HG02973 (cell line): Measurements from ENCODE around the gene LCN2.

Source experiments
- ATAC-seq: cut with Tn5 transposase; IDR thresholded peaks from one replicate; pipeline ENCODE4 v1.9.1; 2021; ENCODE audit warnings: moderate library complexity; ENCODE audit not compliant: unreplicated experiment

Gene LCN2

DNA sequence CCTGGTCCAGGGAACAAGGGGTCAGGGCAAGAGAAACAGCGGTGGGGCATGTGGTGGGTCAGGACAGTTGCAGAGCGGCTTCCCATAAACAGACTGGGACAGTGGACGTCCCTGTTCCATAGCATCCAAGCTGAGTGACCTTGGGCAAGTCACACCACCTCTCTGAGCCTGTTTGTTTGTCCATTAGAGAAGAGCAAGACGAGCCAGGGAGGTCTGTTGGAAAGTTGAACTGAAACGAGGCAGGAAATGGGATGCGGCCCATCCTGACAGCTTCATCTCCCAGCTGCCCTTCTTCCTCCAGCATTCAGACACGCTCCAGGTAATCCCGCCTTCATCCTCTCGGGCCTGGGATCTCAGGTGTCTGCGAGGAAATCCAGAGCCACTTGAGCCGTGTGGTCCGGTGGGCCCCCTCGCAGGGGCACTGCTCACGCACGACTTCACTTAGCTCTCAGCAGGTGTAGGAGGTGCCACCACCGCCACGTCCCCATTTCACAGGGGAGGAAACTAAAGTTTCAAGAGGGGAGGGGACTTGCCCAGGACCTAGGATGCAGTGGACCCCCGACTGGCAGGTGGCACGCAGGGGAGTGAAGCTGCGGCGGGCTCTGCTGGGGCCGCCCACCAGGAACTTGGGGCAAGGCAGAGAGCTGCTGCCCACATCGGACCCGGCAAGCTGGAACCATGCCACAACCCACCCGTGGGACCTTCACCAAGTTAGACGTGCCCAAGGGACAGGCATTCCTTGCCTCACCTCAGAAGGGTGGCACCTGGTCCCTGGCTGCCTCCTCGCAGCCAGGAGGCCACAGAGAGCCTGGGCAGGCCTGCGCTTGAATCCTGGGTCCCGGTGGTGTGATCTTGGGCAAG is 34.7 kb upstream of the LCN2 start:
- no peak for ATAC-seq

DNA sequence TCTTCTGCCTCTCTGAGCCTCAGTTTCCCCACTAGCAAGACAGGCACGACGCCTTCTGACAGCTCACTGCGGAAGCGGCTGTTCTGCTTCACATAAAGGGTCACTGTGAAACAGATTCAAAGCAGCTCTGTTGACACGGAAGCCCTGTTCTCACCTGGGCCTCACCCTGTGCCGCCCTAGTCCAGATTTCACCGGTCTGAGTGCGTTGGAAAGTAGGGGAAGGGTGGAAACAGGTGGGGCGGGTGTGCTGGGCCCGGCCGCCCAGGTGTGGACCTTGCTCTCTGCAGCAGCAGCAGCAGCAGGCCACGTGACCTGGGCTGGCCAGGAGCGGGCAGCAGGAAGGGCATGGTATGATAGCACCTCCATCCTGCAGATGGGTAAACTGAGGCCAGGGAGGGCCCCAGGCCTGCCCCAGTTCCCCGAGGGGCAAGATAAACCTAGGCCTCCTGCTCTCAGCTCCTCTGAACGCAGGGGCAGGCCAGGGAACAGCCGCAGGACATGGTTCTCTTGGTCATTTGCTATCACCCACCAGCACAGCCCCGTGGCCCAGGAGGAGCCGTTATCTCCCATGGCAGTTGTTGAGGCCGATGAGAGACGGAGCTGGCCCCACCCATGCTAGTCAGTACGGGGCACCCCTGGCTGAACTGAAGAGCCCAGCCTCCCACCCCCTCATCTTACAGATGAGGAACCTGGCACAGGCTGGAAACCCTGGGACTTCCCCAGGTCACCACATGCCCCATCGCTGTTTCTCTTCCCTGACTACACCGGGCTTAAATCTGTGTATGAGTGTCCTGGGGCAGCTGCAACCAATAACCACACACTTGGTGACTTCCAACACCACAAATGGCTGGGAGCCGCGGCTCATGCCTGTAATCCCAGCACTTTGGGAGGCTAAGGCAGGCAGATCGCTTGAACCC is 33.8 kb upstream of the LCN2 start:
- no peak for ATAC-seq

DNA sequence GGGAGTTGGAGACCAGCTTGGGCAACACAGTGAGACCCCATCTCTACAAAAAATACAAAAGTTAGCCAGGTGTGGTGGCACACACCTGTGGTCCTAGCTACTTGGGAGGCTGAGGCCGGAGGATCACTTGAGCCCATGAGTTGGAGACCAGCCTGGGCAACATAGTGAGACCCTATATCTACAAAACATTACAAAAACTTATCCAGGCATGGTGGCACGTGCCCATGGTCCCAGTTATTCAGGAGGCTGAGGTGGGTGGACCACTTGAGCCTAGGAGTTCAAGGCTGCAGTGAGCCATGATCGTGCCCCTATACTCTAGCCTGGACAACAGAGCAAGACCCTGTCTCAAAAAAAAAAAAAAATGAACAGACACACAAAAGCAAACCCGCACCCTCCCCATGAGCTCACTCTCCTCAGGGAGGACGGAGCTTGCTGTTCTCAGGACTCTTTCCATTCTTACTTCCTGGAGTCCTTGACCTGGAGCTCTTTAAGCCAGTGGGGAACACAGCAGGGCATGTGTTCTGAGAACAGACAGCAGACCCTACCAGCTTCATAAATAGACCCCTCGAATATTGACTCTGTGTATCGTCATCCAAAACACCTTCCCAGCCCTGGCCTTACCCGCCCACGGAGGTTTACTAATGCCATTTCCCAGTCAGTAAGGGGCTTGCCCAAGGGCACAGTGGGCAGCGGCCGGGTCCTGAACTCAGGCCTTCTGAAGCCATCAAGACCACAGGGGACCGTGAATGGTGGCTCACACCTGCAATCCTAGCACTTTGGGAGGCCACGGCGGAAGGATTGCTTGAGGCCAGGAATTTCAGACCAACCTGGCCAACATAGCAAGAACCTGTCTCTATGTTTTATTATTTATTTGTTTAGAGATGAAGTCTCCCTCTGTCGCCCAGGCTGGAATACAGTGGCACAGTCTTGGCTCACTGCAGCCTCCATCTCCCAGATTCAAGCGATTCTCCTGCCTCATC is 32.9 kb upstream of the LCN2 start:
- no peak for ATAC-seq

DNA sequence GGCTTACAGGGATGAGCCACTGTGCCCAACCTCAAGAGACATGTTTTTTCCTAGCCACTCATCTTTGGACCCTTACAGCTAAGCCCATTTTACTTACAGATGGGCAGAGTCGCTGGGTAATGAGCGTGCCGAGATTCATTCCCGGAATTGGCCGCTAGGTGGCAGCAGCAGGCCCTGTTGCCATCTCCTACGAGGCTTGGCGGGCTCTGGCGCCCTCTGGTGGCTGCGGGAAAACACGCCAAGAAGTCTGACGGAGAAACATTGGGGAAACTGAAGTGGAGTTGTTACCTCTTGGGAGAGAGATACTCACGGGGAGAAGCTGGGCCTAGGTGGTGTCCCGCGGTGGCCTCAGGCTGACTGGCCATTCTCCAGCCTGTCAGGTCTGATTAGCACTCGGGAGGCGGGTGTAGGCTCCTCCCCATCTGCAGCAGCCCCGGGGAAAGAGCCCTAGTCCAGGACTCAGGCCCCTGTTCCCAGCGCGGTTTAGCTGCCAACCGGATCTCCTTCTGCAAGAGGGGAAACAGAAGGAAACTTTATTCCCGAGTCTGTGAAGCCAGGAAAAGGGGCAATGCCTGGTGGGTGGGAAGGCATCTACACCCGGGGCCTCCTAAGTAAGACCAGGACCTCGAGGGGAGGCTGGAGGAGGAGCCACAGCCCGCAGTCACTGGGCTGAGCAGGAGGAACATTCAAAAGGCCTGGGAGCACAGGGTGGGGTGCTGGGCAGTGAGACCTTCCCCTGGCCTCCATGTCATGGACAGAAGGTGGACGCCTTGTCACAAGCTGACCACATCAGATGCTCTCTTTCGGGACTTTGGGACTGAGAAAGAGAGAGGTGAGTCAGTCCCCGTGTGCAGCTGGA is 31.4 kb upstream of the LCN2 start:
- ATAC-seq, result peak; percentile 48

DNA sequence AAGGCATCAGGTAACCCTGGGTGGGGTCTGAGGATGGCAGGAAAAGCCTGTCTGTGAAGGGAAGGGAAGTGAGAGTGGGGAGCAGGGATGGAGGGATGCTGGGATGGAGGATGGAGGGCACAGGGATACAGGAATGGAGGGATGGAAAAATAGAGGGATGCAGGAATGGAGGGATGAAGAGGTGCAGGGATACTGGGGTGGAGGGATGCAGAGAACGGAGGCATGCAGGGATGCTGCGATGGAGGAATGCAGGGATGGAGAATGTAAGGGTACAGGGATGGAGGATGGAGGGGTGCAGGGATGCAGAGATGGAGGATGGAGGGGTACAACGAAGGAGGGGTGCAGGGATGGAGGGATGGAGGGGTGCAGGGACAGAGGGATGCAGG is 30.8 kb upstream of the LCN2 start:
- no peak for ATAC-seq

DNA sequence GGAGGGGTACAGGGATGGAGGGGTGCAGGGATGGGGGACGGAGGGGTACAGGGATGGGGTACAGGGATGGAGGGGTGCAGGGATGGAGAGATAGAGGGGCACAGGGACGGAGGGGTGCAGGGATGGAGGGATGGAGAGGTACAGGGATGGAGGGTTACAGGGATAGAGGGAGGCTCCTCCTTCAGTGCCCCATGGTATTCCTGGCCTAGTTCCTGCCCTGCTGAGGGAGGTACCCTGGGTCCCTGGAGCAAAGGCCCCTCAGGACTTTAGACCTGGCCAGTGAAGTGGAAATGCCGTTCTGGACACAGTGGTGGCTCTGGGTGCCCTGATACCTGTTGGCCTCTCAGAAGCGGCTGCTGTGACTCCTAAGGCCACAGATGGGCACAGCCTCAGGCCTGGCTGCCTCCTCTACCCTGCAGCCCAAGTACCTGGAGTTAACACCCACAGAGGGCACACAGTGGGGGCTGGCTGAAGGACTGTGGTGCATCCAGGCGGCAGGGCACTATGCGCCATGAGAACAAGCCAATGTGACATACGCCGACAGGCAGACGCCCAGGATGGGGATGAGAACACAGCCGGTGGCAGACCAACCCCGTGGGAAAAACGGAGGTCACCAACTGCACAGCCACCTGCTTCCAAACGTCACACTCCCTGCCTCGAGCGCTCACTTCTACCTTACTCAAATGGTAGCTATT is 30.1 kb upstream of the LCN2 start:
- no peak for ATAC-seq

DNA sequence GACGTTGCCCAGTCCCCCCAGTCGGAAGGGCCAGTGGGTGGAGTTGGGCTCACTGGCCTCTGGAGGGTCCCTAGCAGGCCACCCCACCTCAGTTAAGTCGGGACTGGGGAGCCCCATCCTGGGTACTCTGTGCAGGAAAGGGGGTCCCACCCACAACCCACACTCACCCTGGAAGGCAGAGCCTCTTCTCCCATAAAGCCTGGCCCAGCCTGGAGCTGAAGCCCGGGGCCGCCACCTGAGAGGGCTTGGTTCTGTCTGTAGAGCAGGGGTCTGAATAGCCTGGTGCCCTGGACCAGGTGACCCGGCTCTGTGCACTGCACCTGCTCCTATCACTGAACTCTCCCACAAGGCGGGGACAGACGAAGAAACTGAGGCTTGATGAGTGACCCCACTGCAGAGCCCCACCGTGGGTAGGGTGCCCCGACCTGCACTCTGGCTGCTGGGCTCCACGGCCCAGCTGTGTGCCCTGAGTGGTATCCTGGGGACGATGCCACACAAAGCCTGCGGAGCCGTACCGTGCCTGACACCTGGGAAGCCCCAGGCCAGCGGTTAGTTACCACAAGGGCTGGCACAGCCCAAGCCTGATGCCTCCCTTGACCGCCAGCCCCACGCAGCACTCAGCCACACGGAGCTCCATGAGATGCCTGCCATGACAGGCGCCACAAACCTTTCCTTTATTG is 29.1 kb upstream of the LCN2 start:
- no peak for ATAC-seq

DNA sequence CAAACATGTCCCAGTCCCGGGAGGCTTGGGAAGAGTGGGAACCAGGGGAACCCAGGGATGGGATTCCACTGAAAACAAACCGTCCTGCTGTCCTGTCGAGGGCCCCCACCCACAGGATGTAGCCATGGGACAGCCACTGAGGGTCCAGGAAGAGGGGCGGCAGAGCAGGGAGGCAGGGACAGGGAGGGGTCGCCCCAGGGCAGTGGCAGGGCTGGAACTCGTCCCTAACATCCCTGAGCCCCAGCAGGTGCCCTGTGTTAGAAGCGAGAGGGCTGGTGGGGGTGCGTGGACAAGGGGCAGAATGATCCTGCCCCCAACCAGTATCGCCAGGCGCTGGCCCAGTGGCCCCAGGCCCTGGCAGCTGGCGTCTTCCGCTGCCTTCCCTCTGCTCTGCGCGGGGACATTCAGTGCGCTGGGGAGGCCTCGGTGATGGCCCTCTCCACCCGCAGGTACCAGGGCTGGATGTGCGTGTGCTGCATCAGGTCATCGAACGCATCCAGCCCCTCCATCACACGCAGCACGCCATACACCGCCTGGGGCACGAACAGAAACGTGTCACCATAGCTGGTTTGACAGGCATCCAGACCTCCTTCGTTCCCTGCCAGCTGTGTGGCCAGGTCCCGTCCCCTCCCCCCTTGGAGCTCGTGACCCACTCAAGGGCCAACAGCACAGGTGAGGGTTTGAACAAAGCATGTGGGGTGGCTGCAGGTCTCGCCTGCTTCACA is 28.4 kb upstream of the LCN2 start:
- ATAC-seq, result no peak

DNA sequence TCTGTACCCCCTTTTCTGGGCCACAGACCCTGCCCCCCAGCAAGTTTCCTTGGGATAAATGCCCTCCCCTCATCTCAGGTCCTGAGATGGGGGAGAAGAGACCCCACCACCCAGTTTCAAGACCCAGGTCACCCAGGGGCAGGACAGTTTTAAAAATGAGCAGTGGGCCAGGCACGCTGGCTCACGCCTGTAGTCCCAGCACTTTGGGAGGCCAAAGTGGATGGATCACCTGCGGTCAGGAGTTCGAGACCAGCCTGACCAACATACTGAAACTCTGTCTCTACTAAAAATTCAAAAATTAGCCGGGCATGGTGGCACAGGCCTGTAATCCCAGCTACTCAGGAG is 27.8 kb upstream of the LCN2 start:
- ATAC-seq, result no peak

DNA sequence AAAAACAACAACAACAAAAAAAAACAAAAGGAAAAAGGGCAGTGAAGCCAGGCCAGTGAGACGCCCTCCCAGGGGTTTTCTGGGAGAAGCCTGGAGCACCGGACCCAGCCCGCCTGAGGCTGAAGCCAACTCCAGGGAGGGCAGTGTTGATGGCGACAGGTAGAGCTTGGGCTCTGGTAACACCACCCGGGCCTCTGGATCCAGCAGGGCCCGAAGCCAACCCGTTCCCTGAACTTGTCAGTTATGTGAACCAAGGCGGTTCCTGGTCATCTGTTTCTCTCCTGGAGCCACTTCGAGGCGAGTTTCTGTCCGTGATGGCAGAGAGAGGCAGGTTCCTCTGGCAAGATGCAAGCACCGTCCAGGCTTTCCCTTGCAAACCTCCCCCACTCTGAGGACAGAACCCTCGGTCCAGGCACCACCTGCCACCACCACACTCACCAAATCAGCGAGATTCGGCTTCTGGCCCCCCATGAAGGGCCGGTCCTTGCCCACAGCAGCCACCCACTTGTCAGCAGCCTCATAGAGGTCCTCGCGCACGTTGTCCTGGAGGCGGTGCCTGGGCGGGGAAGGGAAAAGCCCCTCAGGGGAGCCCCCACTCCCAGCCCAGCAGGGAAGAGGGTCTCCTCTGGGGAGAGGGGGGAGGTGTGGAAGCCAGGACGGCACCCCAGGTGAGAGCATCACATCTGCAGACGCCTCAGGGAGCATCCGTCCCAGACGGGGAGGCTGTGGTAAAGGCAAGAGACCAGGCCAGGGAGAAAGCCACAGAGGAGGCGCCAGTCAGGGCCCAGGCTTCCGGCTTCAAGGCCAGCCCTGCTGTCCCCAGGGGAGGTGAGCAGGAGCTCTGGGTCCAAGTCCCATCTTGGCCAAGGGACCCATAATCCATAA is 27.1 kb upstream of the LCN2 start:
- ATAC-seq, result no peak

DNA sequence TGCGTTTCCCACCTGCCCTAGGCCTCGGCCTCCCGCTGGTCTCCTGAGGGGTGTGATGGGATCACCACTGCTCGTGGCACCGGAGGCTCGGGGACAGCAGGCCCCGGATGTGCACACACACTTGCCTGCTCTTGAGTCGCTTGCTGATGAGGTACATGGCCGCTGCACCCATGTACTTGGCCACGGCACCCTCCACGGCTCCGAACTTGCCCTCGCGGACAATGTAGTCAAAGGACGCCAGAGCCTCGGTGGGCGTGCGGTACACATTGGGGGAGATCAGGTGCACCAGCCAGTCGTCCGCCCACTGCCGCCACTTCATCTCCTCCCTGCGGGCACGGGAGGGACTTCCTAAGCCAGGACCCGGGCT is 26.5 kb upstream of the LCN2 start:
- no peak for ATAC-seq

DNA sequence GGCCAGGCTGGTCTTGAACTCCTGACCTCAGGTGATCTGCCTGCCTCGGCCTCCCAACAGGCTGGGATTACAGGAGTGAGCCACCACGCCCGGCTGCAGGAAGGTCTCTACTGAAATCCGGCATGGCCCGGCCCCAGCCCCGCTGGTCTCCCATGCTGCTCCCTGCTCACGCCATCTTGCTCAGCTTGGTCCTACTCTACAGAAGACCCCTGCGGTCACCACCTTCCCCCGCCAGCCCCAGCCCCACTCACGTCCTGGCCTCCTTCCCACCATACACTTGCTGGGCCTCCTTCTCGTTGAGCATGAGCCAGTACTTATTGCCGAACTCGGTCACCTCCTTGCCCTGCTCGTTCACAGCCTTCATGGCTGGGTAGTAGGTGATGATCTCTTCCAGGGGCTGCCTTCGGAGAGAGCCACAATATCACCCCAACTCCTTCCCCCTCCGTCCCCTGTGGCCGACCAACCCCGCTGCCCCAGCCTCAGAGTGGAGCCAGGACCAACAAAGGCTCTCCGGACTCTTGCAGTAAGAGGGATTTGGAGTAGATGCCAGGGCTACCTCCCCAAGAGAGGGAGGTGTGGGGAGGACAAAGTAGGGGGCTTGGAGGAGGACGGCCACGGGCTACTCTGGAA is 25.7 kb upstream of the LCN2 start:
- ATAC-seq, result no peak

DNA sequence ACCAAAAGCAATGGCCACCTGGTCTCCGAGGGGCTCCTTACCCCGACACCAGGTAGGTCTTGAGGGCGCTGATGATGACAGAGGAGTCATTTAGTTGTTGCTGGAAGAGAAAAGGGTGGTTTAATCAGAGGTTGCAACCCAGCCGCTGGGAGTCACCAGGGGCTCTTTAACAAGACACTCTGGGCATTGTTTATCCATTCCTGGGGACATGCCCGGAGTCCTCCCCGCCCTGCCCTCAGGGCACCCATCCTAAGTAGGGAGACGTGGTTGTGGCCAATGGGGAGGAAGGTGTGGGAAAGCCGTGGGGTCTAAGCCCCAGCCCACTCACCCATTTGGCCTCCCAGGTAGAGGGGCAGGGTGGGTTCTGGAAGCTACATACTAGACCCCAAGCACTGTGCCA is 24.8 kb upstream of the LCN2 start:
- no peak for ATAC-seq

DNA sequence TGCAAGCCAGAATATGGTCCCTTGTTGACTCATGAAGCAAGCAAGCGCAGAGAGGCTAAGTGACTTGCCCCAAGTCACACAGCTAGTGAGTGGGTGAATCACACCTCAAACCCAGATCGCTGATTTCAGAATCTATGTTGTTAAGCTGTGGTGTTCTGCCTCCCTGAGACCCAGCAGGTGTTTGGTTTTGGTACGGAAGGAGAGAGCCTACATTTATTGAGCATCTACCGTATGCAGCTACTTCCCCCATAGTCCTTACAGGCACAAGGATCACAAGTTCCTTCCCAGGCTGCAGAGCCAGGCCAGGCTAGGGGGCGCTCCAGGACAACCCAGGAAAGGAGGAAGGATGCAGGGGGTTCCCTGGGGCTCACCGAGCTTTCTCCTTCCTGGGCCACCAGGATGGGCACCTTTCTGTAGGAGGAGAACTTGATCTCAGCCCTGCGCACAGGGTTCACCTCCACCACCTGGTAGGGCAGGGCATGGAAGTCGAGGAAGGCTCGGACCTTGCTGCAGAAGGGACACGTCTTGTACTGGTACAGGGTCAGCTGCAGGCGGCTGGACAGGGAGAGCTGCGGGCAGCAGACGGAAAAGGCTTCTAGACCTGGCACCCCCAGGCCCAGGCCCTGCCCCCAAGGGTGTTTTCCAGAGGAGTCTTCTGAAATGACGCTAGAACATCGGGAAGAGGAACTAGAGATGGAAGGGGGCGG is 24.2 kb upstream of the LCN2 start:
- no peak for ATAC-seq

DNA sequence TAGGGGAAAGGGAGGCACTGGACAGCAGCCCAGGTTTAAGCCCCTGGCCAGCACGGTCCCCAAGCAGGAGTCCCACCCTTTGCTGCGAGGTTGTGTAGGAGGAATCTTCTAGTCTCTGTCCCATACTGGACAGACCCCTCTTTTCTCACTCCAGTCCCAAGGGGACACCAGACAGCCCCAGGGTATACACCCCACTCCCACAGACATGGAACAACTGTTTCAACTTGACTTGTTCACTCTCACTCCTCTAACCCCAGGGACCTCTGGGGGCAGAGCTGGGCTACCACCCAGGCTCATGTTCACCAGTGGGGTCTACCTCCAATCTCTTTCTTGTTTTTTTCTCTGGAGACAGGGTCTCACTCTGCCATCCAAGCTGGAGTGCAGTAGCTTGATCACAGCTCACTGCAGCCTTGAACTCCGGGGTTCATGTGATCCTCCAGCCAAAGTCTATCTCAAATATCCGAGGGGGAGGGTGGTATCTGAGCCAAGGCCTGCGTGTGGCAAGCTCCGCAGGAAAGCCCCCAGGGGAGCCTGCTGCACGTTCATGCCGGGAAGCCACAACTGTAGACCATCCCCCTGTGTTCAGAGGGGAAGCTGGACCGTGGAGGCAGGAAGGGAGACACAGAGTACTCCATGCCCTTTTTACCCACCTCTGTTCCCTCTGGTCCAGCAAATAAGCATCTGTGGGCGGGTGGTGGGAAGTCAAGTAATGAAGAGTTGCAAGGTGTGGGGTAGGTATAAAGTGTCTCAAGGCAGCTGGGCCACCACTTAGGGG is 23.5 kb upstream of the LCN2 start:
- ATAC-seq, result no peak
